Measurements from ENCODE around the gene EPB41. TPM values are rescaled to one million over a fixed set of nuclear protein-coding genes. Genes with fewer than 3 reads are reported as not detected.

The EPB41 gene
- total RNA-seq, 1 experiment from 2014 or later: 41.7 TPM

GRCh38 chr1:29128739-29129138, 214.4 kb downstream of the EPB41 start:
- Histone ChIP-seq H3K4me2 (ENCODE audit: low read length) (no peak overlapping the region), H2AFZ (ENCODE audit: low read depth, low read length, poor library complexity, severe bottlenecking) (no peak overlapping the region), H3K9me3 (ENCODE audit: control insufficient read depth in 1 of 2, insufficient read depth in 1 of 2, low read depth in 1 of 2, low read length in 2 of 2) (no peaks in the 10 kb centered on the region), H3K9ac (ENCODE audit: low read length) (no peak overlapping the region), H4K20me1 (ENCODE audit: insufficient read depth) (no peaks in the 10 kb centered on the region), H3K4me1 (ENCODE audit: control insufficient read depth in 1 of 2, insufficient read depth in 2 of 2, low read length in 2 of 2) (peaks cover 4 to 7% of the 10 kb centered on the region in 2 experiments; a peak in 3 of 4 replicates), H3K27me3 (ENCODE audit: insufficient read depth, low read length) (no peaks in the 10 kb centered on the region), H3K27ac (ENCODE audit: low read depth, low read length) (no peak overlapping the region), H3K36me3 (ENCODE audit: control insufficient read depth in 1 of 2, insufficient read depth in 2 of 2, low read length in 2 of 2) (no peaks in the 10 kb centered on the region), H3K4me3 (replicated peaks in 1 of 2; ENCODE audit: low read depth in 1 of 2, low read length in 2 of 2) (no peak overlapping the region), H3K79me2 (ENCODE audit: insufficient read depth, low read length) (no peaks in the 10 kb centered on the region), H3K9me2 (ENCODE audit: insufficient read depth) (no peaks in the 10 kb centered on the region)
- no TSS peak for BruUV-seq (replicated peaks)
- ChIA-PET POLR2A (no interaction called here), RAD21 (ENCODE audit: low non-redundant PET in 1 of 2, low total read pairs in 2 of 2, uncharacterized antibody in 2 of 2, unreplicated experiment in 2 of 2) (interaction anchor here in 1 of 2 experiments (1.1 kb wide), 1 partner anchor 74 kb away, joined by 3 read pairs; no protein-coding TSS in a partner anchor), CTCF (no interaction called here)
- TF ChIP-seq CBX3 (IDR thresholded peaks at IDR 0.05; ENCODE audit: low read depth) (no peak), YY1 (IDR thresholded peaks at IDR 0.05; ENCODE audit: extremely low read depth, insufficient replicate concordance, low read depth, low read length) (no peak), POLR2AphosphoS5 (IDR thresholded peaks at IDR 0.05; ENCODE audit: low read depth, low read length) (no peak), ZFX (IDR thresholded peaks at IDR 0.05) (no peak)
- TF ChIP-seq, protein P1, sequence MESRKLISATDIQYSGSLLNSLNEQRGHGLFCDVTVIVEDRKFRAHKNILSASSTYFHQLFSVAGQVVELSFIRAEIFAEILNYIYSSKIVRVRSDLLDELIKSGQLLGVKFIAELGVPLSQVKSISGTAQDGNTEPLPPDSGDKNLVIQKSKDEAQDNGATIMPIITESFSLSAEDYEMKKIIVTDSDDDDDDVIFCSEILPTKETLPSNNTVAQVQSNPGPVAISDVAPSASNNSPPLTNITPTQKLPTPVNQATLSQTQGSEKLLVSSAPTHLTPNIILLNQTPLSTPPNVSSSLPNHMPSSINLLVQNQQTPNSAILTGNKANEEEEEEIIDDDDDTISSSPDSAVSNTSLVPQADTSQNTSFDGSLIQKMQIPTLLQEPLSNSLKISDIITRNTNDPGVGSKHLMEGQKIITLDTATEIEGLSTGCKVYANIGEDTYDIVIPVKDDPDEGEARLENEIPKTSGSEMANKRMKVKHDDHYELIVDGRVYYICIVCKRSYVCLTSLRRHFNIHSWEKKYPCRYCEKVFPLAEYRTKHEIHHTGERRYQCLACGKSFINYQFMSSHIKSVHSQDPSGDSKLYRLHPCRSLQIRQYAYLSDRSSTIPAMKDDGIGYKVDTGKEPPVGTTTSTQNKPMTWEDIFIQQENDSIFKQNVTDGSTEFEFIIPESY (IDR thresholded peaks at IDR 0.05; ENCODE audit: extremely low read depth, insufficient replicate concordance, low read length): no peak
- intact Hi-C loops (cut with micrococcal nuclease): no loop called here
- ATAC-seq (no peak), DNase-seq (ENCODE audit: low read depth, low spot score) (no peak)

- DNase-seq (ENCODE audit: low read depth, low spot score): no peak
- ChIA-PET RAD21 (ENCODE audit: low non-redundant PET in 1 of 2, low total read pairs in 2 of 2, uncharacterized antibody in 2 of 2, unreplicated experiment in 2 of 2) (no interaction called here), CTCF (no interaction called here), POLR2A (no interaction called here)
- no TSS peak for BruUV-seq (replicated peaks)
- intact Hi-C loops (cut with micrococcal nuclease): no loop called here
- Histone ChIP-seq H3K9ac (ENCODE audit: low read length) (no peak overlapping the region), H2AFZ (ENCODE audit: low read depth, low read length, poor library complexity, severe bottlenecking) (no peak overlapping the region), H3K4me2 (ENCODE audit: low read length) (no peak overlapping the region), H4K20me1 (ENCODE audit: insufficient read depth) (no peaks in the 10 kb centered on the region), H3K4me1 (ENCODE audit: control insufficient read depth in 1 of 2, insufficient read depth in 2 of 2, low read length in 2 of 2) (peaks cover 3 to 4% of the 10 kb centered on the region in 2 experiments; a peak in 3 of 4 replicates), H3K27ac (ENCODE audit: low read depth, low read length) (no peak overlapping the region), H3K9me2 (ENCODE audit: insufficient read depth) (no peaks in the 10 kb centered on the region), H3K36me3 (ENCODE audit: control insufficient read depth in 1 of 2, insufficient read depth in 2 of 2, low read length in 2 of 2) (no peaks in the 10 kb centered on the region), H3K9me3 (ENCODE audit: control insufficient read depth in 1 of 2, insufficient read depth in 1 of 2, low read depth in 1 of 2, low read length in 2 of 2) (no peaks in the 10 kb centered on the region), H3K79me2 (ENCODE audit: insufficient read depth, low read length) (no peaks in the 10 kb centered on the region), H3K27me3 (ENCODE audit: insufficient read depth, low read length) (no peaks in the 10 kb centered on the region), H3K4me3 (replicated peaks in 1 of 2; ENCODE audit: low read depth in 1 of 2, low read length in 2 of 2) (no peak overlapping the region)
- no peak for ATAC-seq
- TF ChIP-seq MAX (IDR thresholded peaks at IDR 0.05) (no peak), POLR2A (IDR thresholded peaks at IDR 0.05; ENCODE audit: borderline replicate concordance, extremely low read depth, insufficient read depth, insufficient read length) (no peak), EGR1 (IDR thresholded peaks at IDR 0.05; ENCODE audit: low read depth) (no peak), TCF7L2 (IDR thresholded peaks at IDR 0.05; ENCODE audit: borderline replicate concordance, extremely low read depth, insufficient read depth, insufficient read length) (no peak), POLR2AphosphoS5 (IDR thresholded peaks at IDR 0.05; ENCODE audit: low read depth, low read length) (no peak), YY1 (IDR thresholded peaks at IDR 0.05; ENCODE audit: extremely low read depth, insufficient replicate concordance, low read depth, low read length) (no peak), ZFX (IDR thresholded peaks at IDR 0.05) (no peak), SRF (IDR thresholded peaks at IDR 0.05; ENCODE audit: low read depth) (no peak)
- TF ChIP-seq, protein P1 (IDR thresholded peaks at IDR 0.05; ENCODE audit: extremely low read depth, insufficient replicate concordance, low read length): no peak
- TF ChIP-seq, protein P2, sequence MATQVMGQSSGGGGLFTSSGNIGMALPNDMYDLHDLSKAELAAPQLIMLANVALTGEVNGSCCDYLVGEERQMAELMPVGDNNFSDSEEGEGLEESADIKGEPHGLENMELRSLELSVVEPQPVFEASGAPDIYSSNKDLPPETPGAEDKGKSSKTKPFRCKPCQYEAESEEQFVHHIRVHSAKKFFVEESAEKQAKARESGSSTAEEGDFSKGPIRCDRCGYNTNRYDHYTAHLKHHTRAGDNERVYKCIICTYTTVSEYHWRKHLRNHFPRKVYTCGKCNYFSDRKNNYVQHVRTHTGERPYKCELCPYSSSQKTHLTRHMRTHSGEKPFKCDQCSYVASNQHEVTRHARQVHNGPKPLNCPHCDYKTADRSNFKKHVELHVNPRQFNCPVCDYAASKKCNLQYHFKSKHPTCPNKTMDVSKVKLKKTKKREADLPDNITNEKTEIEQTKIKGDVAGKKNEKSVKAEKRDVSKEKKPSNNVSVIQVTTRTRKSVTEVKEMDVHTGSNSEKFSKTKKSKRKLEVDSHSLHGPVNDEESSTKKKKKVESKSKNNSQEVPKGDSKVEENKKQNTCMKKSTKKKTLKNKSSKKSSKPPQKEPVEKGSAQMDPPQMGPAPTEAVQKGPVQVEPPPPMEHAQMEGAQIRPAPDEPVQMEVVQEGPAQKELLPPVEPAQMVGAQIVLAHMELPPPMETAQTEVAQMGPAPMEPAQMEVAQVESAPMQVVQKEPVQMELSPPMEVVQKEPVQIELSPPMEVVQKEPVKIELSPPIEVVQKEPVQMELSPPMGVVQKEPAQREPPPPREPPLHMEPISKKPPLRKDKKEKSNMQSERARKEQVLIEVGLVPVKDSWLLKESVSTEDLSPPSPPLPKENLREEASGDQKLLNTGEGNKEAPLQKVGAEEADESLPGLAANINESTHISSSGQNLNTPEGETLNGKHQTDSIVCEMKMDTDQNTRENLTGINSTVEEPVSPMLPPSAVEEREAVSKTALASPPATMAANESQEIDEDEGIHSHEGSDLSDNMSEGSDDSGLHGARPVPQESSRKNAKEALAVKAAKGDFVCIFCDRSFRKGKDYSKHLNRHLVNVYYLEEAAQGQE (IDR thresholded peaks at IDR 0.05; ENCODE audit: low read depth): no peak
Observed at GRCh38 chr1:29129916-29130315, 215.5 kb downstream of the EPB41 start.
